ENCODE measurements around the gene ARID1B. TPM values are rescaled to one million over a fixed set of nuclear protein-coding genes. Genes with fewer than 3 reads are reported as not detected.

The ARID1B gene
- total RNA-seq, 1 experiment from 2014 or later = 58.8 TPM

DNA sequence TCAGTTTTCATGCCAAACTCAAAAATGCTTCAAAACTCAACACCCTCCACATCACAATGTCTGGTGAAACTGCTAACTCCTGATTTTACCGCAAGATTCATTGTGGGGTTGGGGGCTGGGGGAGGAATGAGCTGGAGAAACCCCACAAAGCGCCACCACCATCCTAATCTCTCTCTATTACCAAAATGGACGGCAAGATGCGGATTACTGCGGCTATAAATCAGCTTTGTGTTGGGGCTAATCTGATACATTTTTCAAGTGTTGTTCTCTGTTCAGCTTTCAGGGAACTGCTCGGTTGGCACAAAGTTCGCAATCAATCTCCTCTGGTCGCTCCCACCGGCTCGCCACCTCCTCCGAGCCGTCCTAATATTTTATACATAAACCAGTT lies 462.5 kb downstream of the ARID1B start:
- intact Hi-C loops (cut with micrococcal nuclease; ENCODE audit: unreplicated experiment) = no loop called here

GRCh38 chr6:157240059-157240959 lies 463.1 kb downstream of the ARID1B start:
- Mint-ChIP-seq H3K27me3 (ENCODE audit: insufficient read depth, unreplicated experiment) (no peaks in the 10 kb centered on the region), H3K27ac (ENCODE audit: unreplicated experiment) (peak overlapping the region; percentile 77), H3K4me1 (ENCODE audit: low read depth, unreplicated experiment) (no peaks in the 10 kb centered on the region), H3K36me3 (ENCODE audit: insufficient read depth, unreplicated experiment) (no peaks in the 10 kb centered on the region), H3K4me3 (ENCODE audit: unreplicated experiment) (peak overlapping the region; percentile 39), H3K9me3 (ENCODE audit: unreplicated experiment) (no peaks in the 10 kb centered on the region)
- intact Hi-C loops (cut with micrococcal nuclease; ENCODE audit: unreplicated experiment) = no loop called here
- Histone ChIP-seq H3K9me3 (no peaks in the 10 kb centered on the region), H3K27me3 (replicated peaks; ENCODE audit: control insufficient read depth, insufficient read depth, low read length) (no peaks in the 10 kb centered on the region), H3K4me1 (no peaks in the 10 kb centered on the region), H3K4me3 (ENCODE audit: low read depth, low read length) (0 out of 2 replicates have a peak overlapping the region, but pooled peaks have one; percentile 9), H3K36me3 (ENCODE audit: control insufficient read depth, insufficient read depth, low read length) (no peaks in the 10 kb centered on the region)
- ChIA-PET POLR2A (no interaction called here), CTCF (no interaction called here)
- BruUV-seq (replicated peaks) = no TSS peak
- TF ChIP-seq, protein P1, sequence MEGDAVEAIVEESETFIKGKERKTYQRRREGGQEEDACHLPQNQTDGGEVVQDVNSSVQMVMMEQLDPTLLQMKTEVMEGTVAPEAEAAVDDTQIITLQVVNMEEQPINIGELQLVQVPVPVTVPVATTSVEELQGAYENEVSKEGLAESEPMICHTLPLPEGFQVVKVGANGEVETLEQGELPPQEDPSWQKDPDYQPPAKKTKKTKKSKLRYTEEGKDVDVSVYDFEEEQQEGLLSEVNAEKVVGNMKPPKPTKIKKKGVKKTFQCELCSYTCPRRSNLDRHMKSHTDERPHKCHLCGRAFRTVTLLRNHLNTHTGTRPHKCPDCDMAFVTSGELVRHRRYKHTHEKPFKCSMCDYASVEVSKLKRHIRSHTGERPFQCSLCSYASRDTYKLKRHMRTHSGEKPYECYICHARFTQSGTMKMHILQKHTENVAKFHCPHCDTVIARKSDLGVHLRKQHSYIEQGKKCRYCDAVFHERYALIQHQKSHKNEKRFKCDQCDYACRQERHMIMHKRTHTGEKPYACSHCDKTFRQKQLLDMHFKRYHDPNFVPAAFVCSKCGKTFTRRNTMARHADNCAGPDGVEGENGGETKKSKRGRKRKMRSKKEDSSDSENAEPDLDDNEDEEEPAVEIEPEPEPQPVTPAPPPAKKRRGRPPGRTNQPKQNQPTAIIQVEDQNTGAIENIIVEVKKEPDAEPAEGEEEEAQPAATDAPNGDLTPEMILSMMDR (IDR thresholded peaks at IDR 0.05; ENCODE audit: insufficient read depth in 1 of 2, low read depth in 1 of 2, low read length in 1 of 2, severe bottlenecking in 1 of 2, unreplicated experiment in 1 of 2) = no peak
- peak; percentile 32 to 55 for DNase-seq

More for the DNA sequence above, 462.5 kb downstream of the ARID1B start:
- H3K9me3 ChIP-seq = no peaks in the 10 kb centered on the region
- Mint-ChIP-seq H3K9me3 (ENCODE audit: unreplicated experiment) (no peaks in the 10 kb centered on the region), H3K4me1 (ENCODE audit: low read depth, unreplicated experiment) (no peaks in the 10 kb centered on the region), H3K27ac (ENCODE audit: unreplicated experiment) (no peak overlapping the region), H3K27me3 (ENCODE audit: insufficient read depth, unreplicated experiment) (no peaks in the 10 kb centered on the region), H3K4me3 (ENCODE audit: unreplicated experiment) (no peak overlapping the region), H3K36me3 (ENCODE audit: insufficient read depth, unreplicated experiment) (no peaks in the 10 kb centered on the region)
- H3K36me3 ChIP-seq (ENCODE audit: control insufficient read depth, insufficient read depth, low read length) = no peaks in the 10 kb centered on the region
- no peak overlapping the region for H3K4me3 ChIP-seq (ENCODE audit: low read depth, low read length)
- H3K4me1 ChIP-seq = no peaks in the 10 kb centered on the region
- H3K27me3 ChIP-seq (replicated peaks; ENCODE audit: control insufficient read depth, insufficient read depth, low read length) = no peaks in the 10 kb centered on the region
- TF ChIP-seq, protein P1 (IDR thresholded peaks at IDR 0.05; ENCODE audit: insufficient read depth in 1 of 2, low read depth in 1 of 2, low read length in 1 of 2, severe bottlenecking in 1 of 2, unreplicated experiment in 1 of 2) = no peak
- DNase-seq = no peak
- ChIA-PET CTCF (interaction anchor here (0.6 kb wide), 1 partner anchor 794 kb away, joined by 3 read pairs; no protein-coding TSS in a partner anchor), POLR2A (no interaction called here)
- BruUV-seq (replicated peaks) = no TSS peak

DNA sequence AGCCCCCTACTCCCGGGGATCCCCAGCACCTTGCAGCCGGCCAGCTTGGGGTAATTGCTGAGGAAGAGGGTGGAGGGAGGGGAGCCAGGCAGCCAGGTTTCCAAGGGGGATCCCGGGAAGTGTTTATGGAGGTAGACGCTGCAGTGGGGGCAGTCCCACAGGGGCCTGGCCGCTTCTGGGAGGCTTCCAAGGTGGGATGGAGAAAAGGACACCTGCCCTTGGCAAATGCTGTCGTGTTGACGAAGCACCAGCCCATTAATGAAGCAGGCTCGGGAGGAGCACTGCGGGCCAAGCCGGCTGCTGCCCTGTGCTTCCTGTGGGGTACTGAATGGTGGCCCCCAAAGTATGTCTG lies 463.8 kb downstream of the ARID1B start:
- H3K36me3 Mint-ChIP-seq (ENCODE audit: insufficient read depth, unreplicated experiment) = no peaks in the 10 kb centered on the region

More for the DNA sequence above, 463.8 kb downstream of the ARID1B start:
- H3K9me3 Mint-ChIP-seq (ENCODE audit: unreplicated experiment) = no peaks in the 10 kb centered on the region
- H3K4me1 ChIP-seq = no peaks in the 10 kb centered on the region
- H3K27me3 ChIP-seq (replicated peaks; ENCODE audit: control insufficient read depth, insufficient read depth, low read length) = no peaks in the 10 kb centered on the region
- no TSS peak for BruUV-seq (replicated peaks)
- intact Hi-C loops (cut with micrococcal nuclease; ENCODE audit: unreplicated experiment) = no loop called here
- H3K27me3 Mint-ChIP-seq (ENCODE audit: insufficient read depth, unreplicated experiment) = no peaks in the 10 kb centered on the region
- DNase-seq = no peak
- H3K36me3 ChIP-seq (ENCODE audit: control insufficient read depth, insufficient read depth, low read length) = no peaks in the 10 kb centered on the region
- no peaks in the 10 kb centered on the region for H3K9me3 ChIP-seq
- H3K4me3 Mint-ChIP-seq (ENCODE audit: unreplicated experiment) = peak overlapping the region; percentile 39
- peak overlapping the region; percentile 77 for H3K27ac Mint-ChIP-seq (ENCODE audit: unreplicated experiment)
- POLR2A ChIA-PET = no interaction called here
- no peaks in the 10 kb centered on the region for H3K4me1 Mint-ChIP-seq (ENCODE audit: low read depth, unreplicated experiment)
- CTCF ChIA-PET = no interaction called here
- TF ChIP-seq, protein P1 (IDR thresholded peaks at IDR 0.05; ENCODE audit: insufficient read depth in 1 of 2, low read depth in 1 of 2, low read length in 1 of 2, severe bottlenecking in 1 of 2, unreplicated experiment in 1 of 2) = no peak
- no peak overlapping the region for H3K4me3 ChIP-seq (ENCODE audit: low read depth, low read length)

All from Caco-2 (cell line).